Measurements from ENCODE around the gene TAX1BP3. TPM values are rescaled to one million over a fixed set of nuclear protein-coding genes. Genes with fewer than 3 reads are reported as not detected.

TAX1BP3 gene
- total and polyA plus RNA-seq, 2 of the 13 experiments (the other 11 are each of a cell fraction or from before 2014, with no cell fraction given), result 16.7 to 45.1 TPM

- TF ChIP-seq GFI1 (CRISPR knock-in tag; IDR thresholded peaks at IDR 0.05; ENCODE audit: borderline replicate concordance) (no peak), ZNF879 (CRISPR knock-in tag; IDR thresholded peaks at IDR 0.05) (no peak), NBN (conservative IDR thresholded peaks at IDR 0.05) (no peak), ZNF563 (CRISPR knock-in tag; IDR thresholded peaks at IDR 0.05) (peak; percentile 19; the same call in 1 of the 2 replicates), MYPOP (CRISPR knock-in tag; IDR thresholded peaks at IDR 0.05) (no peak; the same call in 1 of the 2 replicates), ZNF703 (CRISPR knock-in tag; IDR thresholded peaks at IDR 0.05; ENCODE audit: borderline replicate concordance) (0 out of 2 replicates have a peak, but pooled peaks have one; percentile 14), ZBTB33 (CRISPR knock-in tag; IDR thresholded peaks at IDR 0.05) (no peak), TCF7 (IDR thresholded peaks at IDR 0.05; ENCODE audit: low read depth) (no peak; the same call in 1 of the 2 replicates), ZFP36L1 (CRISPR knock-in tag; IDR thresholded peaks at IDR 0.05) (peak; percentile 93), ZNF143 (CRISPR knock-in tag; IDR thresholded peaks at IDR 0.05) (no peak), DMTF1 (CRISPR knock-in tag; IDR thresholded peaks at IDR 0.05) (no peak; the same call in 1 of the 2 replicates), ZNF207 (IDR thresholded peaks at IDR 0.05; ENCODE audit: borderline replicate concordance) (no peak), TOE1 (CRISPR knock-in tag; IDR thresholded peaks at IDR 0.05) (no peak), MAF1 (CRISPR knock-in tag; IDR thresholded peaks at IDR 0.05; ENCODE audit: borderline replicate concordance) (no peak), ZNF3 (CRISPR knock-in tag; IDR thresholded peaks at IDR 0.05) (no peak), ZSCAN31 (CRISPR knock-in tag; IDR thresholded peaks at IDR 0.05; ENCODE audit: low read depth) (peak; percentile 8; the same call in 1 of the 2 replicates), HES4 (CRISPR knock-in tag; IDR thresholded peaks at IDR 0.05; ENCODE audit: borderline replicate concordance) (0 out of 2 replicates have a peak, but pooled peaks have one; percentile 44), RBAK (CRISPR knock-in tag; IDR thresholded peaks at IDR 0.05) (no peak), CHD4 (IDR thresholded peaks at IDR 0.05; ENCODE audit: borderline replicate concordance, low read length) (no peak), ZNF781 (CRISPR knock-in tag; IDR thresholded peaks at IDR 0.05; ENCODE audit: borderline replicate concordance, not compliant biosample characterization) (peak; percentile 98), PAX8 (CRISPR knock-in tag; IDR thresholded peaks at IDR 0.05; ENCODE audit: borderline replicate concordance) (0 out of 2 replicates have a peak, but pooled peaks have one; percentile 46), TAF15 (IDR thresholded peaks at IDR 0.05; ENCODE audit: low read depth, low read length, poor library complexity, severe bottlenecking) (no peak), MTERF4 (CRISPR knock-in tag; IDR thresholded peaks at IDR 0.05) (0 out of 2 replicates have a peak, but pooled peaks have one; percentile 29)
These were observed 756 bp downstream of the TAX1BP3 start (continued) for GRCh38 chr17:3667366-3668278.
